B cell (primary cell): ENCODE results near the gene MYH7B. TPM values are rescaled to one million over a fixed set of nuclear protein-coding genes. Genes with fewer than 3 reads are reported as not detected.

ENCODE experiments used
- ATAC-seq: fragments of 200-7000 bp; cut with Tn5 transposase; one replicate; pipeline ENCODE4 v1.10.0; 2021; ENCODE audit warnings: low read depth, mild to moderate bottlenecking, moderate number of reproducible peaks, moderate library complexity
- CTCF ChIA-PET: fragments of 350-600 bp; sonication (Branson Sonifier 250); formaldehyde crosslinking; loops from one replicate; lab custom pipeline; 2021; ENCODE audit warnings: antibody characterized with exemption, inconsistent platforms; lab: Charles Lee
- POLR2A ChIA-PET: fragments of 350-600 bp; sonication (Branson Sonifier 250); formaldehyde crosslinking; loops from one replicate; lab custom pipeline; 2021; ENCODE audit warnings: antibody characterized with exemption; lab: Charles Lee
- DNase-seq: peaks from one replicate; pipeline ENCODE4 v3.0.0; 2013
- H2AFZ ChIP-seq: 2 replicates; pipeline ENCODE4 v1.6.1; 2012; ENCODE audit warnings: mild to moderate bottlenecking, low read depth, low read length; ENCODE audit not compliant: insufficient read depth, poor library complexity, severe bottlenecking
- H3K27ac ChIP-seq, 2 donors: 1 replicate in 1 of 2; 2 replicates in 1 of 2; pipeline ENCODE4 v1.5.1; 2012 to 2013; ENCODE audit warnings: low read length in 2 of 2, mild to moderate bottlenecking in 2 of 2, moderate library complexity in 1 of 2
- H3K27me3 ChIP-seq, 4 experiments: fragments of 200-600 bp in 1 of 4; sonication (generic) in 1 of 4; replicated peaks in 1 of 4; 1 replicate in 2 of 4; 2 replicates in 2 of 4; pipeline versions ENCODE4 v1.6.1 to v1.7.0; 2013 to 2016; ENCODE audit warnings: low read length in 3 of 4, mild to moderate bottlenecking in 2 of 4, mixed read lengths in 1 of 4, moderate library complexity in 1 of 4; ENCODE audit not compliant: insufficient read depth in 4 of 4, control insufficient read depth in 3 of 4; ENCODE audit errors: control extremely low read depth in 1 of 4
- H3K36me3 ChIP-seq, 2 experiments: replicated peaks in 1 of 2; 1 replicate in 1 of 2; 2 replicates in 1 of 2; pipeline versions ENCODE4 v1.6.1 to v1.7.1; 2013; ENCODE audit warnings: low read length in 1 of 2; ENCODE audit not compliant: insufficient read depth in 2 of 2, control insufficient read depth in 1 of 2; ENCODE audit errors: control extremely low read depth in 1 of 2, extremely low read depth in 1 of 2
- H3K4me1 ChIP-seq, 2 donors: fragments of 200-600 bp in 1 of 2; sonication (generic) in 1 of 2; 1 replicate in 1 of 2; 2 replicates in 1 of 2; pipeline versions ENCODE4 v1.5.1 to v1.6.1; 2013 to 2017; ENCODE audit warnings: low read length in 2 of 2; ENCODE audit not compliant: control insufficient read depth in 2 of 2, insufficient read depth in 2 of 2
- H3K4me2 ChIP-seq: replicated peaks from 2 replicates; pipeline ENCODE3; 2012; ENCODE audit warnings: mild to moderate bottlenecking, low read depth, low read length; ENCODE audit not compliant: poor library complexity, severe bottlenecking
- H3K4me3 ChIP-seq, 5 experiments: fragments of 200-600 bp in 1 of 5; sonication (generic) in 1 of 5; 1 replicate in 3 of 5; 2 replicates in 2 of 5; pipeline versions ENCODE4 v1.5.1 to v1.7.0; 2011 to 2016; ENCODE audit warnings: low read length in 4 of 5, mild to moderate bottlenecking in 4 of 5, low read depth in 2 of 5, control low read depth in 1 of 5, moderate library complexity in 1 of 5; ENCODE audit not compliant: insufficient read depth in 1 of 5; ENCODE audit errors: control extremely low read depth in 1 of 5, extremely low read depth in 1 of 5
- H3K79me2 ChIP-seq: fragments of 200-600 bp; sonication (generic); one replicate; pipeline ENCODE4 v1.6.0; 2016; ENCODE audit warnings: low read length; ENCODE audit not compliant: control insufficient read depth, insufficient read depth
- H3K9ac ChIP-seq: fragments of 200-600 bp; sonication (generic); 2 replicates; pipeline ENCODE4 v1.6.1; 2017; ENCODE audit warnings: mild to moderate bottlenecking, low read length, moderate library complexity
- H3K9me3 ChIP-seq, 3 donors: one replicate each; pipeline versions ENCODE4 v1.6.1 to v1.7.1; 2013; ENCODE audit warnings: low read length in 2 of 3; ENCODE audit not compliant: control insufficient read depth in 2 of 3, insufficient read depth in 1 of 3; ENCODE audit errors: control extremely low read depth in 1 of 3
- H4K20me1 ChIP-seq: 2 replicates; pipeline ENCODE4 v1.6.0; 2012; ENCODE audit warnings: mild to moderate bottlenecking, low read length; ENCODE audit not compliant: insufficient read depth, control insufficient read depth, poor library complexity, severe bottlenecking
- H3K27ac Mint-ChIP-seq: one replicate; pipeline ENCODE4 v1.8.0; 2021; ENCODE audit warnings: mixed read lengths
- H3K27me3 Mint-ChIP-seq: one replicate; pipeline ENCODE4 v1.8.0; 2021; ENCODE audit warnings: mixed read lengths
- H3K4me1 Mint-ChIP-seq: one replicate; pipeline ENCODE4 v1.8.0; 2021; ENCODE audit warnings: mixed read lengths
- H3K4me3 Mint-ChIP-seq: one replicate; pipeline ENCODE4 v1.8.0; 2021; ENCODE audit warnings: mixed read lengths
- H3K9me3 Mint-ChIP-seq: one replicate; pipeline ENCODE4 v1.8.0; 2022; ENCODE audit warnings: mixed read lengths; ENCODE audit not compliant: insufficient read depth
- CTCF ChIP-seq: fragments of 200-600 bp; IDR thresholded peaks from one replicate; pipeline ENCODE4 v1.8.0; 2022; ENCODE audit warnings: antibody characterized with exemption, mild to moderate bottlenecking
- EZH2 ChIP-seq: IDR thresholded peaks from 2 replicates; pipeline ENCODE4 v1.6.1; 2012; ENCODE audit warnings: borderline replicate concordance, low read depth, mild to moderate bottlenecking, moderate library complexity, low read length; ENCODE audit not compliant: insufficient read depth, poor library complexity, severe bottlenecking
- WGBS: methylation state at CpG from one replicate; pipeline ENCODE4 v1.1.5; 2013; ENCODE audit warnings: missing lambda C conversion rate; ENCODE audit not compliant: insufficient coverage; 5-methylcytosine and 5-hydroxymethylcytosine counted together
- intact Hi-C: fragments of 100-400 bp; cut with micrococcal nuclease; formaldehyde crosslinking; loops from one replicate; pipeline ENCODE4 v1.10.0; 2022
- polyA plus RNA-seq: library from polyadenylated mRNA; depleted of rRNA; stranded (reverse); fragments of >200 nt; gene quantifications from 2 replicates; pipeline ENCODE4 v1.2.3, GENCODE V29; 2012
- total RNA-seq, 2 donors: library from RNA; stranded (reverse); fragments of 120-200 nt in 1 of 2; gene quantifications; 1 replicate in 1 of 2; 2 replicates in 1 of 2; pipeline versions ENCODE4 v1.2.3 to v1.2.4, GENCODE V29; 2013 to 2022

MYH7B gene
- total and polyA plus RNA-seq, 2 donors (not counting 1 experiment from before 2014, with no cell fraction given) = 0.79 to 1.2 TPM

GRCh38 chr20:34970846-34971560 is 15.3 kb downstream of the MYH7B start:
- intact Hi-C loops = no loop called here
- Histone ChIP-seq H3K27me3 (no peaks in the 10 kb centered on the region), H3K4me3 (no peak overlapping the region), H3K27ac (no peak overlapping the region), H3K79me2 (no peaks in the 10 kb centered on the region), H3K4me2 (no peak overlapping the region), H4K20me1 (no peaks in the 10 kb centered on the region), H3K36me3 (no peaks in the 10 kb centered on the region), H2AFZ (no peak overlapping the region), H3K9ac (no peak overlapping the region), H3K9me3 (no peaks in the 10 kb centered on the region), H3K4me1 (no peaks in the 10 kb centered on the region)
- H3K27me3 Mint-ChIP-seq = no peaks in the 10 kb centered on the region
- TF ChIP-seq CTCF (no peak), EZH2 (no peak)
- H3K27ac Mint-ChIP-seq = no peak overlapping the region
- CTCF ChIA-PET = no interaction called here
- 96% methylated on average over 7 of the region's 9 CpGs for WGBS
- DNase-seq = no peak
- POLR2A ChIA-PET = no interaction called here
- ATAC-seq = no peak
- no peaks in the 10 kb centered on the region for H3K9me3 Mint-ChIP-seq
- H3K4me3 Mint-ChIP-seq = no peak overlapping the region
- H3K4me1 Mint-ChIP-seq = no peaks in the 10 kb centered on the region

GRCh38 chr20:34971561-34972235 is 16.0 kb downstream of the MYH7B start:
- ChIA-PET CTCF (no interaction called here), POLR2A (no interaction called here)
- Mint-ChIP-seq H3K4me3 (no peak overlapping the region), H3K9me3 (no peaks in the 10 kb centered on the region), H3K27me3 (no peaks in the 10 kb centered on the region), H3K4me1 (no peaks in the 10 kb centered on the region), H3K27ac (no peak overlapping the region)
- Histone ChIP-seq H4K20me1 (no peaks in the 10 kb centered on the region), H3K4me1 (no peaks in the 10 kb centered on the region), H3K36me3 (no peaks in the 10 kb centered on the region), H2AFZ (no peak overlapping the region), H3K79me2 (no peaks in the 10 kb centered on the region), H3K9ac (no peak overlapping the region), H3K4me2 (no peak overlapping the region), H3K27me3 (no peaks in the 10 kb centered on the region), H3K27ac (no peak overlapping the region), H3K9me3 (no peaks in the 10 kb centered on the region), H3K4me3 (no peak overlapping the region)
- DNase-seq (no peak), ATAC-seq (no peak)
- intact Hi-C loops = no loop called here
- TF ChIP-seq EZH2 (no peak), CTCF (no peak)
- WGBS = 85% methylated on average over 7 of the region's 10 CpGs
